ENCODE measurements around the gene DDX3X.
A peak's percentile ranks its signal among the peaks of the same experiment; 100 is the strongest.

The DDX3X gene

DNA sequence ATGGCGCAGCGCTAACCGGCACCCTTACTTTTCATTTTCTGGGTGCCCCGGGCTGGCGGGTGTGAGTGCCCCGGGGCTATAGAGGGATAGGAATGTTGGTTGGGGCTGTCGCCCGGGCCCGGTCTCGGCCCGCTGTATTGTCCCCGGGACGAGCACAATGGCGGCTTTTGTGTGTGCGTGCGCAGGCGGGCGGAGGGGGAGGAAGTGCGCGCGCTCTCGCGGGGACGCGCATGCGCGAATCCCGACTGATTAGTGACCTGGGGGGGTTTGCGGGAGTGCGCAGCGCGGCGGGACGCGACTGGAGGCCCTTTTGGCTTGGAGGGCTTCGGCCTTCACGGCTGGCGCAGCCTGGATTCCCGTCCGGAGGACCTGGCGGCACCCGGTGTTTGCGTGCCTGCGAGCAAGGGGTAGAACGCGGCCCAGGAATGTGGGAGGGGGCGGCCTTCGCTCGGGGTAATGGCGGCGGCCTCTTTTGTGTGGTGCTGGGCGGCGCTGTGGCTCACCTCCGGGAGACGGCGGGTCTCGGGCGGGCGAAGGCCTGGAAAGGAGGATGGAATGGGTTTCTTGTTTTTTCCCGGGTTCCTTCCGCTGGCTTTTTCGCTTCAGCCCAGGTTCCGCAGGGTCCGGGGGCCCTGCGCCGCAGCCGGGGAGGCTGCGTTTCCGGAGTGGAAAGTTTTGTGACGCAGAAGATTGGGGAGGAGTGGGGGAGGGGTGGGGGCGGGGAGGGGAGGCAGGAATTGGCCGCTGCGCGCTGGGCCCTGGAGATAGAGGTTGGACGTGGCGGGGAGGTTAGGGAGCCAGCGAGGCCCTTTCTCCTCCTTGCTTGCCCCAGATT lies 618 bp downstream of the DDX3X start:
- TF ChIP-seq, protein P1, sequence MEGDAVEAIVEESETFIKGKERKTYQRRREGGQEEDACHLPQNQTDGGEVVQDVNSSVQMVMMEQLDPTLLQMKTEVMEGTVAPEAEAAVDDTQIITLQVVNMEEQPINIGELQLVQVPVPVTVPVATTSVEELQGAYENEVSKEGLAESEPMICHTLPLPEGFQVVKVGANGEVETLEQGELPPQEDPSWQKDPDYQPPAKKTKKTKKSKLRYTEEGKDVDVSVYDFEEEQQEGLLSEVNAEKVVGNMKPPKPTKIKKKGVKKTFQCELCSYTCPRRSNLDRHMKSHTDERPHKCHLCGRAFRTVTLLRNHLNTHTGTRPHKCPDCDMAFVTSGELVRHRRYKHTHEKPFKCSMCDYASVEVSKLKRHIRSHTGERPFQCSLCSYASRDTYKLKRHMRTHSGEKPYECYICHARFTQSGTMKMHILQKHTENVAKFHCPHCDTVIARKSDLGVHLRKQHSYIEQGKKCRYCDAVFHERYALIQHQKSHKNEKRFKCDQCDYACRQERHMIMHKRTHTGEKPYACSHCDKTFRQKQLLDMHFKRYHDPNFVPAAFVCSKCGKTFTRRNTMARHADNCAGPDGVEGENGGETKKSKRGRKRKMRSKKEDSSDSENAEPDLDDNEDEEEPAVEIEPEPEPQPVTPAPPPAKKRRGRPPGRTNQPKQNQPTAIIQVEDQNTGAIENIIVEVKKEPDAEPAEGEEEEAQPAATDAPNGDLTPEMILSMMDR (conservative IDR thresholded peaks at IDR 0.05; ENCODE audit: control insufficient read depth, insufficient read depth, low read depth, low read length), result no peak
- H3K4me3 ChIP-seq (ENCODE audit: control insufficient read depth, low read depth, low read length), result peak overlapping the region; percentile 99
- DNase-seq (ENCODE audit: low read depth), result peak; percentile 75

DNA sequence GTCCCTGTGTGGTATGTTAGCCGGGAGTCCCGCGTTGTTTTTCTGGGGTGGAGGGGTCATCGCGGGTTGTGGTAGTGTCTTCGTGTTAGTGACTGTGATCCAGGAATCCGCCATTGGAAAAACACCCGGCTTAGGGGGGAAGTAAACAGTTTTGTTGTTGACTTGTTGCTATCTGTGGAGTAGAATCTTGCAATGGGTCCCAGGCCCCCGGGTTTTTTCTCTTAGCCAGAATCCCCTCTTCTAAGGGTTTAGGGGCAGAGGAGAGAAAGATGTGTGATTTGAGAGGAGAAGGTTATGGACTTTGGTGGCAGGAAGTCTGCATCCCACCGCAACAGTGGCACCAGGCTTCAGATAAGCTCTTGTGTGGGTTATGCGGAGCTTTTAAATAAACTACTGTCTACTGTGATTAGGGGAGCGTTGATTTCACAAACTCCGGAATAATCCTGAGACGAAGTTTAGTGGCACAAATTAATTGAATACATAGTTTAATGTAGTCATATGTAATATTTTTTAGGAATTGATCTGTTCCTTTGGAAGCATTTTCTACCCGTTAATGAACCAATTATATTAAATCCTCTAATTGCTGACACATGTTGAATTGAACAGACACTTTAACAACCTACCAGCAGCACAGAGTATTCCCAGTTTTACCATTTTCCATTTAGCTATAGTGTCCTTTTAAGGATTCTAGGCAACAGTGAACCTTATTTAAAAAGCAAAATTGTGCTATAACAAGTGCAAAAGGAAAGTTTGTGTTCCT lies 1.4 kb downstream of the DDX3X start:
- peak overlapping the region; percentile 99 for H3K4me3 ChIP-seq (ENCODE audit: control insufficient read depth, low read depth, low read length)
- TF ChIP-seq, protein P1 (conservative IDR thresholded peaks at IDR 0.05; ENCODE audit: control insufficient read depth, insufficient read depth, low read depth, low read length), result no peak
- DNase-seq (ENCODE audit: low read depth), result no peak

DNA sequence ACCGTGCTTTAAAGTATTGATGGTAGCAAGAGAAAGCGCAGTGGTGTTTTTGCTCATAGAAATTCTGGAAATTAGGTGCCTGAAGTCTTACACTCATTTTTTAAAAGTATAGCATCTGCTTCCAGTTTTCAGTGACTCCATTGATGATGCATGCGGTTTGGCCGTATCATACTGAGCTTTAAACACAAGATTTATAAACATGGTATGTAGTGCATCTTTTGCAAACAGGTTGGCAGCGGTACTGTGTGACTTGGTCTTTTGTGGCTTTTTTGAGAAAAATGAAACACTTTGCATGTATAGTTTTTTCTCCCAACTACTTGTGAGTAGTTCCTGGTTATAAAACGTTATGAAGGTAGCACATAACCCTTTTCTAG lies 2.0 kb downstream of the DDX3X start:
- peak; percentile 91 for DNase-seq (ENCODE audit: low read depth)
- TF ChIP-seq, protein P1 (conservative IDR thresholded peaks at IDR 0.05; ENCODE audit: control insufficient read depth, insufficient read depth, low read depth, low read length), result no peak
- H3K4me3 ChIP-seq (ENCODE audit: control insufficient read depth, low read depth, low read length), result peak overlapping the region; percentile 99

DNA sequence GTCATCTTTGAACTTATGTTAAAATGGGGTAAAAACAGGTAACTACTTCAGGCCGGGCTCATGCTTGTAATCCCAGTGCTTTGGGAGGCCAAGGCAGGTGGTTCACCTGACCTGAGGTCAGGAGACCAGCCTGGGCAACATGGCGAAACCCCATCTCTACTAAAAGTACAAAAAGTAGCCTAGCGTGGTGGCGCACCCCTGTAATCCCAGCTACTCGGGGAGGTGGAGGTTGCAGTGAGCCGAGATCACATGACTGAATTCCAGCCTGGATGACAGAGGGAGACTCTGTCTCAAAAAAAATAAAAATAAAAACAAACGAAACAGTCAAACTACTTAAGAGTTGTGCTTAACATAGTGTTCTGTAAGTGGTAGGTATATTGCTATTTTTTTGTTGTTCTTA lies 2.5 kb downstream of the DDX3X start:
- TF ChIP-seq, protein P1 (conservative IDR thresholded peaks at IDR 0.05; ENCODE audit: control insufficient read depth, insufficient read depth, low read depth, low read length), result no peak
- H3K4me3 ChIP-seq (ENCODE audit: control insufficient read depth, low read depth, low read length), result peak overlapping the region; percentile 99
- DNase-seq (ENCODE audit: low read depth), result no peak

DNA sequence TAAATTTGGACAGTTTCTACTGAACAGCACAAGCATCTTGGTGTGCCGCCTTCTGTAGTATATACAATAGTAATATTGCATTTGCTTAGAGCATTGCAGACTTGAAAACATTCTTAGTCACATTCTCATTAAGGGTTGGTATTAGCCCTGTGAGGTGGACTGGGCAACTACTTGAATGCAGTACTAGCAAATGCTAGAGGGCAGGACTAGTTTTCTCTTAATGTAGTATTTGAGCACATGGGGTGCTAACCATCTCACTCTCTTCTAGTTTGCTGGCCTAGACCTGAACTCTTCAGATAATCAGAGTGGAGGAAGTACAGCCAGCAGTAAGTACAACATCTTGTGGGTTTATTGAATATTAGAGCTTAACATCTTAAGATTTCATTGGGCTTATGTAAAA lies 3.2 kb downstream of the DDX3X start:
- no peak for DNase-seq (ENCODE audit: low read depth)
- TF ChIP-seq, protein P1 (conservative IDR thresholded peaks at IDR 0.05; ENCODE audit: control insufficient read depth, insufficient read depth, low read depth, low read length), result no peak
- H3K4me3 ChIP-seq (ENCODE audit: control insufficient read depth, low read depth, low read length), result peak overlapping the region; percentile 99

DNA sequence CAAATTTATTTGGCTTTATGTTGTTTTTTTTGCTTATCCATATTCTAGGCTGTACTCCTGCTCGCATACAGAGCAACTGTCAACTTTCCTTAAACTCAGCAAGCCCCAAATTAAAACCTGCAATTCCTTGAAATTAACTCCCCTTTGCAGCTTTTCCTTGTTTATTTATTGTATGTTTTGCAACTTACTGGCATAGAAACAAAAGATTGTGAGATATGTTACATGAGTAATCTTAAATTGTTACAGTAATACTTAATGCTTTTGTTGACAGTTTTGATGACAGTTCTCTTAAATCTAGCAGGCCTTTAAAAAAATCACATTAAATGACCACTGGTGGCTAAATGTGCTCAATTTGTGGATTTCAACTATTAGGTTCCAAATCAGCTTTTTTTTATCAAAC lies 4.5 kb downstream of the DDX3X start:
- H3K4me3 ChIP-seq (ENCODE audit: control insufficient read depth, low read depth, low read length), result no peak overlapping the region
- TF ChIP-seq, protein P1 (conservative IDR thresholded peaks at IDR 0.05; ENCODE audit: control insufficient read depth, insufficient read depth, low read depth, low read length), result no peak
- no peak for DNase-seq (ENCODE audit: low read depth)
